Panc1 (cell line): ENCODE results near the gene GTF3A.

Experiments used
- CTCF ChIP-seq: fragments of 450-650 bp; IDR thresholded peaks from 2 replicates; pipeline ENCODE4 v1.5.1; 2017; ENCODE audit warnings: mild to moderate bottlenecking
- POLR2AphosphoS5 ChIP-seq: IDR thresholded peaks from 2 replicates; pipeline ENCODE4 v1.6.1; 2012; ENCODE audit warnings: mild to moderate bottlenecking, low read depth, low read length, moderate library complexity
- REST ChIP-seq, 2 experiments: IDR thresholded peaks; 2 replicates each; pipeline ENCODE4 v1.6.1; 2011 to 2012; ENCODE audit warnings: low read depth in 2 of 2, control low read depth in 1 of 2, low read length in 1 of 2, mild to moderate bottlenecking in 1 of 2, moderate library complexity in 1 of 2; ENCODE audit not compliant: insufficient read depth in 1 of 2
- SIN3A ChIP-seq: IDR thresholded peaks from 2 replicates; pipeline ENCODE4 v1.6.1; 2012; ENCODE audit warnings: low read depth, mild to moderate bottlenecking, low read length, moderate library complexity, borderline replicate concordance; ENCODE audit not compliant: insufficient read depth
- TCF7L2 ChIP-seq: IDR thresholded peaks from 2 replicates; pipeline ENCODE4 v1.6.1; 2011; ENCODE audit warnings: mild to moderate bottlenecking, low read depth, low read length, inconsistent platforms

- TF ChIP-seq POLR2AphosphoS5 (no peak), CTCF (no peak), REST (IDR thresholded peaks at IDR 0.05; ENCODE audit: insufficient read depth in 1 of 2, low read depth in 2 of 2, low read length in 1 of 2) (no peak), SIN3A (no peak), TCF7L2 (no peak)
These were observed 21.2 kb upstream of the GTF3A start for GRCh38 chr13:27403203-27403678.
